Measurements from ENCODE around the gene HPD.

HPD gene

GRCh38 chr12:121811434-121812319 is 47.0 kb downstream of the HPD start:
- peak overlapping the region; percentile 61 to 69 for H3K4me3 ChIP-seq (replicated peaks in 1 of 2; ENCODE audit: low read depth in 2 of 2, low read length in 2 of 2)
- peak; percentile 66 to 79 for DNase-seq (ENCODE audit: low read depth in 2 of 2)
- TF ChIP-seq CTCF (IDR thresholded peaks at IDR 0.05; ENCODE audit: low read depth, low read length) = peak; percentile 52

GRCh38 chr12:121810833-121811433 is 47.7 kb downstream of the HPD start:
- DNase-seq (ENCODE audit: low read depth in 2 of 2) = no peak
- TF ChIP-seq CTCF (IDR thresholded peaks at IDR 0.05; ENCODE audit: low read depth, low read length) = no peak
- H3K4me3 ChIP-seq (replicated peaks in 1 of 2; ENCODE audit: low read depth in 2 of 2, low read length in 2 of 2) = peak overlapping the region; percentile 47 to 69

DNA sequence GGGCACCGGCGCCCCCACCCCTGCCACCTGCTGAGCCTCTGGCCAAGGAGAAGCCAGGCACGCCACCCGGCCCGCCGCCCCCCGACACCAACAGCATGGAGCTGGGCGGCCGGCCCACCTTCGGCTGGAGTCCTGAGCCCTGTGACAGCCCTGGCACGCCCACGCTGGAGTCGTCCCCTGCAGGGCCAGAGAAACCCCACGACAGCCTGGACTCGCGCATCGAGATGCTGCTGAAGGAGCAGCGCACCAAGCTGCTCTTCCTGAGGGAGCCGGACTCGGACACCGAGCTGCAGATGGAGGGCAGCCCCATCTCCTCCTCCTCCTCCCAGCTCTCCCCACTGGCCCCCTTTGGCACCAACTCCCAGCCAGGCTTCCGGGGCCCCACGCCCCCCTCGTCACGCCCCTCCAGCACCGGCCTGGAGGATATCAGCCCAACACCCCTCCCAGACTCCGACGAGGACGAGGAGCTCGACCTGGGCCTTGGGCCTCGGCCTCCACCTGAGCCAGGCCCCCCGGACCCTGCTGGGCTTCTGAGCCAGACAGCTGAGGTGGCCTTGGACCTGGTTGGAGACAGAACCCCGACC is 48.3 kb downstream of the HPD start:
- DNase-seq (ENCODE audit: low read depth in 2 of 2) = no peak
- H3K4me3 ChIP-seq (replicated peaks in 1 of 2; ENCODE audit: low read depth in 2 of 2, low read length in 2 of 2) = no peak overlapping the region
- TF ChIP-seq CTCF (IDR thresholded peaks at IDR 0.05; ENCODE audit: low read depth, low read length) = no peak

- TF ChIP-seq CTCF (IDR thresholded peaks at IDR 0.05; ENCODE audit: low read depth, low read length) = no peak
- DNase-seq (ENCODE audit: low read depth in 2 of 2) = no peak
- no peak overlapping the region for H3K4me3 ChIP-seq (replicated peaks in 1 of 2; ENCODE audit: low read depth in 2 of 2, low read length in 2 of 2)
Measured at GRCh38 chr12:121809712-121810116, 48.9 kb downstream of the HPD start.

GRCh38 chr12:121808623-121809022 is 50.0 kb downstream of the HPD start:
- no peak overlapping the region for H3K4me3 ChIP-seq (replicated peaks in 1 of 2; ENCODE audit: low read depth in 2 of 2, low read length in 2 of 2)
- TF ChIP-seq CTCF (IDR thresholded peaks at IDR 0.05; ENCODE audit: low read depth, low read length) = no peak
- no peak for DNase-seq (ENCODE audit: low read depth in 2 of 2)

DNA sequence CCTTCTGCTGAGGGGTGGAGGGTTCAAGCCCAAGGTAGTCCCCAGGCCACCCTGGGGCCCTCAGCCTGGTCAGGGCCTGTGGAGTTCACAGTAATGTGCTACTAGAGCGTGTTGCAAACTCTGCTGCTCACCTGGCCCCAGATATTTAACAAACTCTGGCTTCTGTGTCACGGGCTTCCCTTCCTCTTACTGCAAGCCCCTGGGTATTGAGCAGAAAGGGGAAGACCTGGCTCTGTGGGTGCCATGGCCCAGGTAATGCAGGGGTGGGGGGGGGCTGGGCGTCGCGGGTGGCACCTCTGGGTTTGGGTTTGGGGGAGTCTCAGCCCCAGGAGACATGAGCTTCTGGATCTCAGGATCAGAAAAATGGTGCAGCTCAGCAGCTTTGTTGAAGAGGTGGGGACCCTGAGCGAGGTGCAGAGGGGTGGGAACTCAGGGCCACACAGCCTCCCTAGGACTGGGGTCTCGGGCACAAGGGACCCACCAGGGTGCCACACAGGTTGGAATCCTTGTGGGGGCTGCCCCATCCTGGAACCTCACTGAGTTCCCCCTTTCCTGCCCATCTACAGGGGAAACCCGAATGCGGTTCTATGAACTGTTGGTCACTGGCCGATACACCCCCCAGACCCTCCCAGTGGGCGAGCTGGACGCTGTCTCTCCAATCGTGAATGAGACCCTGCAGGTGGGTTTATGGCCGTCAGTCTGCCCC is 50.9 kb downstream of the HPD start:
- H3K4me3 ChIP-seq (replicated peaks in 1 of 2; ENCODE audit: low read depth in 2 of 2, low read length in 2 of 2) = no peak overlapping the region
- DNase-seq (ENCODE audit: low read depth in 2 of 2) = no peak
- TF ChIP-seq CTCF (IDR thresholded peaks at IDR 0.05; ENCODE audit: low read depth, low read length) = no peak
